Measurements from ENCODE around the gene LILRA5.
"Not testable (repeated sequence)": the region's sequence is repeated elsewhere in the genome, so short reads cannot be mapped to it uniquely, and the experiment has no call there.

The LILRA5 gene

GRCh38 chr19:54279406-54279962 lies 33.5 kb downstream of the LILRA5 start:
- no CpG with 5 or more reads among the region's 18 CpGs for WGBS (ENCODE audit: extremely low coverage, insufficient coverage, insufficient read length)
- Histone ChIP-seq H2AFZ (ENCODE audit: insufficient read depth, low read length, poor library complexity) (no peak overlapping the region), H3K9ac (ENCODE audit: low read length) (no peak overlapping the region), H3K14ac (ENCODE audit: low read length) (no peak overlapping the region), H3K27me3 (ENCODE audit: insufficient read depth, low read length) (no peaks in the 10 kb centered on the region), H2AK5ac (ENCODE audit: low read length) (no peak overlapping the region), H3K9me3 (ENCODE audit: insufficient read depth, low read depth, low read length) (no peaks in the 10 kb centered on the region), H4K8ac (ENCODE audit: low read depth, low read length) (no peak overlapping the region), H3K79me1 (ENCODE audit: low read length) (no peaks in the 10 kb centered on the region), H3K23ac (ENCODE audit: low read length) (no peak overlapping the region), H3K27ac (ENCODE audit: low read depth, low read length) (no peak overlapping the region), H3K79me2 (ENCODE audit: control insufficient read depth, insufficient read depth, low read length, poor library complexity) (no peaks in the 10 kb centered on the region), H3K4me2 (ENCODE audit: low read length) (no peak overlapping the region), H3K36me3 (ENCODE audit: control insufficient read depth in 1 of 2, insufficient read depth in 2 of 2, low read length in 2 of 2) (no peaks in the 10 kb centered on the region), H3K4me3 (ENCODE audit: low read depth, low read length) (no peak overlapping the region), H2BK120ac (ENCODE audit: insufficient read depth, low read length, poor library complexity) (no peak overlapping the region), H2BK12ac (ENCODE audit: low read length) (no peak overlapping the region), H3K4ac (ENCODE audit: low read depth, low read length) (no peak overlapping the region), H3K4me1 (ENCODE audit: control insufficient read depth in 1 of 2, insufficient read depth in 2 of 2, low read length in 2 of 2) (no peaks in the 10 kb centered on the region), H4K91ac (ENCODE audit: low read depth, low read length) (no peak overlapping the region), H3K18ac (ENCODE audit: low read length) (no peak overlapping the region), H4K12ac (ENCODE audit: low read depth, low read length) (no peak overlapping the region), H2BK5ac (ENCODE audit: low read depth, low read length, poor library complexity) (no peak overlapping the region)
- no peak for DNase-seq

- not testable (repeated sequence) for H3K27me3 ChIP-seq (ENCODE audit: insufficient read depth, low read length); H4K91ac ChIP-seq (ENCODE audit: low read depth, low read length); H4K8ac ChIP-seq (ENCODE audit: low read depth, low read length); H3K4me3 ChIP-seq (ENCODE audit: low read depth, low read length); H3K4ac ChIP-seq (ENCODE audit: low read depth, low read length); H3K23ac ChIP-seq (ENCODE audit: low read length); H3K79me1 ChIP-seq (ENCODE audit: low read length); H3K9ac ChIP-seq (ENCODE audit: low read length); H2AFZ ChIP-seq (ENCODE audit: insufficient read depth, low read length, poor library complexity); H3K36me3 ChIP-seq (ENCODE audit: control insufficient read depth in 1 of 2, insufficient read depth in 2 of 2, low read length in 2 of 2); H2BK12ac ChIP-seq (ENCODE audit: low read length); H3K18ac ChIP-seq (ENCODE audit: low read length); H3K79me2 ChIP-seq (ENCODE audit: control insufficient read depth, insufficient read depth, low read length, poor library complexity); H2AK5ac ChIP-seq (ENCODE audit: low read length); H3K14ac ChIP-seq (ENCODE audit: low read length); H4K12ac ChIP-seq (ENCODE audit: low read depth, low read length); H3K27ac ChIP-seq (ENCODE audit: low read depth, low read length); DNase-seq; H3K9me3 ChIP-seq (ENCODE audit: insufficient read depth, low read depth, low read length); H3K4me2 ChIP-seq (ENCODE audit: low read length); H3K4me1 ChIP-seq (ENCODE audit: control insufficient read depth in 1 of 2, insufficient read depth in 2 of 2, low read length in 2 of 2); H2BK120ac ChIP-seq (ENCODE audit: insufficient read depth, low read length, poor library complexity); H2BK5ac ChIP-seq (ENCODE audit: low read depth, low read length, poor library complexity)
- no CpG with 5 or more reads among the region's 15 CpGs for WGBS (ENCODE audit: extremely low coverage, insufficient coverage, insufficient read length)
These were observed 34.3 kb downstream of the LILRA5 start for GRCh38 chr19:54278571-54279195.

DNA sequence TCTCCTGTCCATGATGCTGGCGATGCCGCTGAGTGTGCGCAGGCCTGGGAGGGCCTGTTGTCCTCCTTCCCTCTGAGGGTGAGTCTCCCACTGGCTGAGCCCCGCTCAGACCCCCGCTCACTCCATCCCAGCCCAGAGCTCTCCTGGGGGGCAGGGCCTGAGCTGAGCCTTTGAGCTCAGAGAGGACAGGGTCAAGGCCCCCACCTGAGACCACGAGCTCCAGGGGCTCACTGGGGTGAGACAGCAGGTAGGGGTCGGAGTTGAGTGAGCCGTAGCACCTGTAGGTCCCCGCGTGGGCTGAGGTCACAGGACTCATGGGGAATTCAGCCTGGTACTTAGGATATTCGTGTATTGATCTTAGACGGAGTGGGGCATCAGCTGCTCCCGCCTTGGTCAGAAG lies 34.9 kb downstream of the LILRA5 start:
- not testable (repeated sequence) for H3K4me1 ChIP-seq (ENCODE audit: control insufficient read depth in 1 of 2, insufficient read depth in 2 of 2, low read length in 2 of 2); H3K79me1 ChIP-seq (ENCODE audit: low read length); H3K79me2 ChIP-seq (ENCODE audit: control insufficient read depth, insufficient read depth, low read length, poor library complexity); H3K18ac ChIP-seq (ENCODE audit: low read length); H4K12ac ChIP-seq (ENCODE audit: low read depth, low read length); H3K36me3 ChIP-seq (ENCODE audit: control insufficient read depth in 1 of 2, insufficient read depth in 2 of 2, low read length in 2 of 2); H3K9ac ChIP-seq (ENCODE audit: low read length); DNase-seq; H2BK5ac ChIP-seq (ENCODE audit: low read depth, low read length, poor library complexity); H3K9me3 ChIP-seq (ENCODE audit: insufficient read depth, low read depth, low read length); H2AFZ ChIP-seq (ENCODE audit: insufficient read depth, low read length, poor library complexity); H3K27ac ChIP-seq (ENCODE audit: low read depth, low read length); H2BK12ac ChIP-seq (ENCODE audit: low read length); H3K4me2 ChIP-seq (ENCODE audit: low read length); H3K27me3 ChIP-seq (ENCODE audit: insufficient read depth, low read length); H3K4ac ChIP-seq (ENCODE audit: low read depth, low read length); H3K4me3 ChIP-seq (ENCODE audit: low read depth, low read length); H4K91ac ChIP-seq (ENCODE audit: low read depth, low read length); H3K14ac ChIP-seq (ENCODE audit: low read length); H2BK120ac ChIP-seq (ENCODE audit: insufficient read depth, low read length, poor library complexity); H4K8ac ChIP-seq (ENCODE audit: low read depth, low read length); H3K23ac ChIP-seq (ENCODE audit: low read length); H2AK5ac ChIP-seq (ENCODE audit: low read length)
- WGBS (ENCODE audit: extremely low coverage, insufficient coverage, insufficient read length), result no CpG with 5 or more reads among the region's 13 CpGs

GRCh38 chr19:54277111-54277615 lies 35.8 kb downstream of the LILRA5 start:
- not testable (repeated sequence) for H2AFZ ChIP-seq (ENCODE audit: insufficient read depth, low read length, poor library complexity); H3K79me2 ChIP-seq (ENCODE audit: control insufficient read depth, insufficient read depth, low read length, poor library complexity); H4K12ac ChIP-seq (ENCODE audit: low read depth, low read length); H3K4me3 ChIP-seq (ENCODE audit: low read depth, low read length); H3K23ac ChIP-seq (ENCODE audit: low read length); H3K18ac ChIP-seq (ENCODE audit: low read length); H3K4ac ChIP-seq (ENCODE audit: low read depth, low read length); H3K27ac ChIP-seq (ENCODE audit: low read depth, low read length); H3K27me3 ChIP-seq (ENCODE audit: insufficient read depth, low read length); H3K14ac ChIP-seq (ENCODE audit: low read length); H3K9ac ChIP-seq (ENCODE audit: low read length); H2BK12ac ChIP-seq (ENCODE audit: low read length); DNase-seq; H4K8ac ChIP-seq (ENCODE audit: low read depth, low read length); H2AK5ac ChIP-seq (ENCODE audit: low read length); H3K9me3 ChIP-seq (ENCODE audit: insufficient read depth, low read depth, low read length); H3K36me3 ChIP-seq (ENCODE audit: control insufficient read depth in 1 of 2, insufficient read depth in 2 of 2, low read length in 2 of 2); H3K4me1 ChIP-seq (ENCODE audit: control insufficient read depth in 1 of 2, insufficient read depth in 2 of 2, low read length in 2 of 2); H4K91ac ChIP-seq (ENCODE audit: low read depth, low read length); H2BK120ac ChIP-seq (ENCODE audit: insufficient read depth, low read length, poor library complexity); H2BK5ac ChIP-seq (ENCODE audit: low read depth, low read length, poor library complexity); H3K4me2 ChIP-seq (ENCODE audit: low read length); H3K79me1 ChIP-seq (ENCODE audit: low read length)
- no CpG with 5 or more reads among the region's 15 CpGs for WGBS (ENCODE audit: extremely low coverage, insufficient coverage, insufficient read length)
